ENCODE results near the gene OSBP. TPM values are rescaled to one million over a fixed set of nuclear protein-coding genes. Genes with fewer than 3 reads are reported as not detected.

OSBP gene
- total RNA-seq, 4 donors from 2014 or later: 19.4 to 28.8 (median 23.3) TPM

- H3K4me3 ChIP-seq: no peak overlapping the region
- H3K9me3 ChIP-seq: no peaks in the 10 kb centered on the region
- peaks cover 0 to 12% (median 1%) of the 10 kb centered on the region in 3 donors for H3K4me1 ChIP-seq
- no peak for DNase-seq
- intact Hi-C loops (cut with DNase I): loop anchor here (10.0 kb wide), 1 partner anchor 142 kb away; no protein-coding TSS in a partner anchor
- no peaks in the 10 kb centered on the region for H3K27me3 ChIP-seq
- H3K27ac ChIP-seq: no peak overlapping the region
- 62 to 90% methylated on average over 2 of the region's 2 CpGs for WGBS, 2 donors
- no peaks in the 10 kb centered on the region for H3K36me3 ChIP-seq
- no peak for TF ChIP-seq POLR2A (IDR thresholded peaks at IDR 0.05)
- TF ChIP-seq CTCF (IDR thresholded peaks at IDR 0.05): no peak
These were observed 83.0 kb downstream of the OSBP start for GRCh38 chr11:59532620-59533019.

- Histone ChIP-seq H3K4me3 (no peak overlapping the region), H3K27me3 (no peaks in the 10 kb centered on the region), H3K4me1 (no peaks in the 10 kb centered on the region), H3K27ac (no peak overlapping the region), H3K36me3 (no peaks in the 10 kb centered on the region), H3K9me3 (no peaks in the 10 kb centered on the region)
- 44 to 53% methylated on average over 7 of the region's 7 CpGs for WGBS, 2 donors
- TF ChIP-seq CTCF (IDR thresholded peaks at IDR 0.05) (no peak), POLR2A (IDR thresholded peaks at IDR 0.05) (no peak)
- intact Hi-C loops (cut with DNase I): no loop called here
- no peak for DNase-seq
These were observed 86.9 kb downstream of the OSBP start for GRCh38 chr11:59528711-59529110.

Small RNAs within 50 kb of the gene (small RNA-seq; reads per million reads assigned to genes)
- gene MIR3162: 0 reads per million in 4 donors

Other genes starting within 250 kb of the OSBP start
- not detected for gene OR5A2, start 189.4 kb downstream of the OSBP start, total RNA-seq
- not detected for gene OR5A1, start 179.3 kb downstream of the OSBP start, total RNA-seq
- gene OR4D6, start 158.8 kb downstream of the OSBP start, total RNA-seq: not detected
- not detected for gene OR4D10, start 142.5 kb downstream of the OSBP start, total RNA-seq
- gene OR4D11, start 112.2 kb downstream of the OSBP start, total RNA-seq: not detected
- gene OR4D9, start 104.2 kb downstream of the OSBP start, total RNA-seq: not detected
- gene PATL1, start 53.3 kb upstream of the OSBP start, total RNA-seq: 10 to 100 TPM; 11.2 to 17.9 (median 15.3) TPM
- gene OR10V1, start 98.1 kb upstream of the OSBP start, total RNA-seq: not detected
- gene STX3, start 139.6 kb upstream of the OSBP start, total RNA-seq: 10 to 100 TPM; 12.9 to 25.6 (median 19.3) TPM
- 10 to 100 TPM; 31.4 to 41.6 (median 40.3) TPM for gene MRPL16, start 195.0 kb upstream of the OSBP start, total RNA-seq
- gene CBLIF, start 229.7 kb upstream of the OSBP start, total RNA-seq: not detected

Measured in esophagus squamous epithelium (tissue), 5 donors.